Liver (tissue), 3 donors: ENCODE measurements around the gene WDR1.

Source experiments
- EGR1 ChIP-seq, 2 donors: IDR thresholded peaks; 2 replicates each; pipeline ENCODE4 v1.6.1; 2016 to 2018; ENCODE audit warnings: antibody characterized with exemption in 2 of 2, low read depth in 2 of 2
- GABPA ChIP-seq, 2 donors: IDR thresholded peaks in 1 of 2; conservative IDR thresholded peaks in 1 of 2; 2 replicates each; pipeline ENCODE4 v1.6.1; 2016; ENCODE audit warnings: antibody characterized with exemption in 2 of 2, mild to moderate bottlenecking in 1 of 2, moderate library complexity in 1 of 2
- HNF4A ChIP-seq, 2 donors: conservative IDR thresholded peaks; 2 replicates each; pipeline ENCODE4 v1.6.1; 2016; ENCODE audit warnings: antibody characterized with exemption in 2 of 2, mild to moderate bottlenecking in 2 of 2
- HNF4G ChIP-seq: IDR thresholded peaks from 2 replicates; pipeline ENCODE4 v1.6.1; 2016; ENCODE audit warnings: antibody characterized with exemption
- JUND ChIP-seq, 2 donors: IDR thresholded peaks; 2 replicates each; pipeline ENCODE4 v1.6.1; 2016; ENCODE audit warnings: antibody characterized with exemption in 2 of 2
- RAD21 ChIP-seq, 2 donors: IDR thresholded peaks; 2 replicates each; pipeline ENCODE4 v1.6.1; 2016; ENCODE audit warnings: antibody characterized with exemption in 2 of 2, mild to moderate bottlenecking in 2 of 2
- RXRA ChIP-seq, 2 donors: IDR thresholded peaks; 2 replicates each; pipeline ENCODE4 v1.6.1; 2017 to 2018; ENCODE audit warnings: antibody characterized with exemption in 2 of 2, mild to moderate bottlenecking in 1 of 2
- SP1 ChIP-seq: IDR thresholded peaks from 2 replicates; pipeline ENCODE4 v1.6.1; 2018; ENCODE audit warnings: antibody characterized with exemption, mild to moderate bottlenecking
- TAF1 ChIP-seq: conservative IDR thresholded peaks from 2 replicates; pipeline ENCODE4 v1.6.1; 2016; ENCODE audit warnings: antibody characterized with exemption, mild to moderate bottlenecking
- YY1 ChIP-seq: IDR thresholded peaks from 2 replicates; pipeline ENCODE4 v1.6.1; 2016; ENCODE audit warnings: antibody characterized with exemption, mild to moderate bottlenecking
- TF ChIP-seq, protein P1 (sequence below): fragments of 150-350 bp; IDR thresholded peaks from 2 replicates; pipeline ENCODE4 v1.5.1; 2017; ENCODE audit warnings: improper control_type of control experiment, low read depth, low read length; ENCODE audit not compliant: missing input control
- TF ChIP-seq, protein P2 (sequence below): IDR thresholded peaks from 2 replicates; pipeline ENCODE4 v1.6.1; 2016; ENCODE audit warnings: antibody characterized with exemption
- TF ChIP-seq, protein P3 (sequence below): IDR thresholded peaks from 2 replicates; pipeline ENCODE4 v1.6.1; 2016; ENCODE audit warnings: antibody characterized with exemption, mild to moderate bottlenecking
- TF ChIP-seq, protein P4 (sequence below): IDR thresholded peaks from 2 replicates; pipeline ENCODE4 v1.6.1; 2016; ENCODE audit warnings: antibody characterized with exemption
- donor health status: healthy.
- donor health status: healthy.

DNA sequence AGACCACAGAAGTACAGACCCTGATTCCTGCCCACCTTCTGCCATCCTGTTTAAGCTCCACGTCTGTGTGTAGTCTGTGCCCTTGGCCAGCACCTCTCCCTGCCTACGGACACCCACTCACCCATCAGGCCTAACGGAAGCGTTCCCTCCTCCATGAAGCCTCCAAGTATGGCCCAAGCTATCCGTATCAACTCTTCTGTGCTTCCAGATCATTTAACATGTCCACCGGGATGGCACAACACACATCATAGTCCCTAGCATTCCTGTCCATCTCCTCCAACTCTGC, 11.7 kb downstream of the WDR1 start:
- TF ChIP-seq, protein P1, sequence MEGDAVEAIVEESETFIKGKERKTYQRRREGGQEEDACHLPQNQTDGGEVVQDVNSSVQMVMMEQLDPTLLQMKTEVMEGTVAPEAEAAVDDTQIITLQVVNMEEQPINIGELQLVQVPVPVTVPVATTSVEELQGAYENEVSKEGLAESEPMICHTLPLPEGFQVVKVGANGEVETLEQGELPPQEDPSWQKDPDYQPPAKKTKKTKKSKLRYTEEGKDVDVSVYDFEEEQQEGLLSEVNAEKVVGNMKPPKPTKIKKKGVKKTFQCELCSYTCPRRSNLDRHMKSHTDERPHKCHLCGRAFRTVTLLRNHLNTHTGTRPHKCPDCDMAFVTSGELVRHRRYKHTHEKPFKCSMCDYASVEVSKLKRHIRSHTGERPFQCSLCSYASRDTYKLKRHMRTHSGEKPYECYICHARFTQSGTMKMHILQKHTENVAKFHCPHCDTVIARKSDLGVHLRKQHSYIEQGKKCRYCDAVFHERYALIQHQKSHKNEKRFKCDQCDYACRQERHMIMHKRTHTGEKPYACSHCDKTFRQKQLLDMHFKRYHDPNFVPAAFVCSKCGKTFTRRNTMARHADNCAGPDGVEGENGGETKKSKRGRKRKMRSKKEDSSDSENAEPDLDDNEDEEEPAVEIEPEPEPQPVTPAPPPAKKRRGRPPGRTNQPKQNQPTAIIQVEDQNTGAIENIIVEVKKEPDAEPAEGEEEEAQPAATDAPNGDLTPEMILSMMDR: no peak
- TF ChIP-seq YY1: no peak
- TF ChIP-seq EGR1 (IDR thresholded peaks at IDR 0.05; ENCODE audit: low read depth in 2 of 2): no peak
- TF ChIP-seq, protein P2, sequence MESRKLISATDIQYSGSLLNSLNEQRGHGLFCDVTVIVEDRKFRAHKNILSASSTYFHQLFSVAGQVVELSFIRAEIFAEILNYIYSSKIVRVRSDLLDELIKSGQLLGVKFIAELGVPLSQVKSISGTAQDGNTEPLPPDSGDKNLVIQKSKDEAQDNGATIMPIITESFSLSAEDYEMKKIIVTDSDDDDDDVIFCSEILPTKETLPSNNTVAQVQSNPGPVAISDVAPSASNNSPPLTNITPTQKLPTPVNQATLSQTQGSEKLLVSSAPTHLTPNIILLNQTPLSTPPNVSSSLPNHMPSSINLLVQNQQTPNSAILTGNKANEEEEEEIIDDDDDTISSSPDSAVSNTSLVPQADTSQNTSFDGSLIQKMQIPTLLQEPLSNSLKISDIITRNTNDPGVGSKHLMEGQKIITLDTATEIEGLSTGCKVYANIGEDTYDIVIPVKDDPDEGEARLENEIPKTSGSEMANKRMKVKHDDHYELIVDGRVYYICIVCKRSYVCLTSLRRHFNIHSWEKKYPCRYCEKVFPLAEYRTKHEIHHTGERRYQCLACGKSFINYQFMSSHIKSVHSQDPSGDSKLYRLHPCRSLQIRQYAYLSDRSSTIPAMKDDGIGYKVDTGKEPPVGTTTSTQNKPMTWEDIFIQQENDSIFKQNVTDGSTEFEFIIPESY: no peak
- TF ChIP-seq, protein P3, sequence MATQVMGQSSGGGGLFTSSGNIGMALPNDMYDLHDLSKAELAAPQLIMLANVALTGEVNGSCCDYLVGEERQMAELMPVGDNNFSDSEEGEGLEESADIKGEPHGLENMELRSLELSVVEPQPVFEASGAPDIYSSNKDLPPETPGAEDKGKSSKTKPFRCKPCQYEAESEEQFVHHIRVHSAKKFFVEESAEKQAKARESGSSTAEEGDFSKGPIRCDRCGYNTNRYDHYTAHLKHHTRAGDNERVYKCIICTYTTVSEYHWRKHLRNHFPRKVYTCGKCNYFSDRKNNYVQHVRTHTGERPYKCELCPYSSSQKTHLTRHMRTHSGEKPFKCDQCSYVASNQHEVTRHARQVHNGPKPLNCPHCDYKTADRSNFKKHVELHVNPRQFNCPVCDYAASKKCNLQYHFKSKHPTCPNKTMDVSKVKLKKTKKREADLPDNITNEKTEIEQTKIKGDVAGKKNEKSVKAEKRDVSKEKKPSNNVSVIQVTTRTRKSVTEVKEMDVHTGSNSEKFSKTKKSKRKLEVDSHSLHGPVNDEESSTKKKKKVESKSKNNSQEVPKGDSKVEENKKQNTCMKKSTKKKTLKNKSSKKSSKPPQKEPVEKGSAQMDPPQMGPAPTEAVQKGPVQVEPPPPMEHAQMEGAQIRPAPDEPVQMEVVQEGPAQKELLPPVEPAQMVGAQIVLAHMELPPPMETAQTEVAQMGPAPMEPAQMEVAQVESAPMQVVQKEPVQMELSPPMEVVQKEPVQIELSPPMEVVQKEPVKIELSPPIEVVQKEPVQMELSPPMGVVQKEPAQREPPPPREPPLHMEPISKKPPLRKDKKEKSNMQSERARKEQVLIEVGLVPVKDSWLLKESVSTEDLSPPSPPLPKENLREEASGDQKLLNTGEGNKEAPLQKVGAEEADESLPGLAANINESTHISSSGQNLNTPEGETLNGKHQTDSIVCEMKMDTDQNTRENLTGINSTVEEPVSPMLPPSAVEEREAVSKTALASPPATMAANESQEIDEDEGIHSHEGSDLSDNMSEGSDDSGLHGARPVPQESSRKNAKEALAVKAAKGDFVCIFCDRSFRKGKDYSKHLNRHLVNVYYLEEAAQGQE: no peak
- no peak for TF ChIP-seq RXRA (IDR thresholded peaks at IDR 0.05)
- no peak for TF ChIP-seq RAD21 (IDR thresholded peaks at IDR 0.05)
- TF ChIP-seq HNF4A (conservative IDR thresholded peaks at IDR 0.05): no peak
- TF ChIP-seq GABPA (IDR thresholded peaks at IDR 0.05 in 1 of 2, conservative IDR thresholded peaks at IDR 0.05 in 1 of 2): no peak
- TF ChIP-seq, protein P4, sequence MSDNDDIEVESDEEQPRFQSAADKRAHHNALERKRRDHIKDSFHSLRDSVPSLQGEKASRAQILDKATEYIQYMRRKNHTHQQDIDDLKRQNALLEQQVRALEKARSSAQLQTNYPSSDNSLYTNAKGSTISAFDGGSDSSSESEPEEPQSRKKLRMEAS: no peak
- TF ChIP-seq JUND (IDR thresholded peaks at IDR 0.05): no peak
- TF ChIP-seq HNF4G: no peak
- no peak for TF ChIP-seq SP1
- no peak for TF ChIP-seq TAF1
